HG03064 (cell line): Measurements from ENCODE around the gene SHISAL1.

ENCODE experiments used
- ATAC-seq: cut with Tn5 transposase; IDR thresholded peaks from one replicate; pipeline ENCODE4 v1.9.1; 2021; ENCODE audit warnings: low read depth; ENCODE audit not compliant: unreplicated experiment

The SHISAL1 gene

GRCh38 chr22:44214187-44214586 lies 98.6 kb downstream of the SHISAL1 start:
- no peak for ATAC-seq

- ATAC-seq: no peak
These were observed 99.2 kb downstream of the SHISAL1 start for GRCh38 chr22:44213489-44214043.

GRCh38 chr22:44212936-44213335 lies 99.8 kb downstream of the SHISAL1 start:
- ATAC-seq: no peak

- ATAC-seq: no peak
These were observed 100.5 kb downstream of the SHISAL1 start for GRCh38 chr22:44211946-44212930.

- no peak for ATAC-seq
These were observed 101.3 kb downstream of the SHISAL1 start for GRCh38 chr22:44211256-44211945.

- ATAC-seq: no peak
These were observed 102.0 kb downstream of the SHISAL1 start for GRCh38 chr22:44210722-44211121.

GRCh38 chr22:44209343-44209742 lies 103.4 kb downstream of the SHISAL1 start:
- no peak for ATAC-seq

GRCh38 chr22:44207981-44208317 lies 104.8 kb downstream of the SHISAL1 start:
- ATAC-seq: no peak

- ATAC-seq: no peak
These were observed 105.4 kb downstream of the SHISAL1 start for GRCh38 chr22:44207173-44207980.

GRCh38 chr22:44206696-44207095 lies 106.1 kb downstream of the SHISAL1 start:
- no peak for ATAC-seq

- ATAC-seq: no peak
These were observed 106.5 kb downstream of the SHISAL1 start for GRCh38 chr22:44206330-44206645.

- no peak for ATAC-seq
These were observed 107.0 kb downstream of the SHISAL1 start for GRCh38 chr22:44205516-44206329.

GRCh38 chr22:44204739-44205515 lies 107.8 kb downstream of the SHISAL1 start:
- ATAC-seq: no peak

- ATAC-seq: no peak
These were observed 109.5 kb downstream of the SHISAL1 start for GRCh38 chr22:44203203-44203602.

- ATAC-seq: no peak
These were observed 110.4 kb downstream of the SHISAL1 start for GRCh38 chr22:44202261-44202789.

- ATAC-seq: no peak
These were observed 111.1 kb downstream of the SHISAL1 start for GRCh38 chr22:44201665-44202064.

- no peak for ATAC-seq
These were observed 111.7 kb downstream of the SHISAL1 start for GRCh38 chr22:44200855-44201550.

- ATAC-seq: no peak
These were observed 112.3 kb downstream of the SHISAL1 start for GRCh38 chr22:44200451-44200850.
